ENCODE data around the gene PADI2. TPM values are rescaled to one million over a fixed set of nuclear protein-coding genes. Genes with fewer than 3 reads are reported as not detected.

PADI2 gene
- polyA plus RNA-seq, 1 donor (not counting 4 experiments of a cell fraction or from before 2014, with no cell fraction given), result 0.13 TPM

DNA sequence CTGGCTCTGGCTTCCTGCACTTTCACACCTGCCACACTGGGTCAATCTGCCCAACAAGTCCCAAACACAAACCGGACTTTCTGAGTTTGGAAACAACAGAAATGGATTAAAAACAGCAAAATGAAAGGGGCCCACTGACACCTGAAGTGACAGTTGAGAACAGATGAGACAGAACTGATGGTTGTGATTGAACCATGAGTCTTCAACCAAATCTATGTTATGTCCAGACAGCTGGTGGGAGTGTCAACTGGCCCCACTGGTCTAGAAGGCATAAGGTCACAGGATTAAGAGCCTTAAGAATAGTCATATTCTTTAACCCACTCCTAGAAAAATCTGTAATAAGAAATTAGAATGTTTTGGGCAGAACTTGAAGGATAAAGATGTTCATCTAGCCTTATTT is 94.5 kb downstream of the PADI2 start:
- Histone ChIP-seq H2AFZ (ENCODE audit: control insufficient read depth, low read length) (no peak overlapping the region), H4K20me1 (ENCODE audit: control insufficient read depth, extremely low read depth, insufficient read depth, low read length) (no peaks in the 10 kb centered on the region), H3K9me3 (ENCODE audit: control insufficient read depth, low read depth, low read length) (no peaks in the 10 kb centered on the region), H3K36me3 (ENCODE audit: control insufficient read depth in 2 of 2, extremely low read depth in 1 of 2, insufficient read depth in 2 of 2, low read length in 2 of 2) (peaks cover 42 to 51% of the 10 kb centered on the region in 2 experiments), H3K4me2 (ENCODE audit: control insufficient read depth, extremely low read depth, insufficient read depth, low read depth, low read length) (no peak overlapping the region), H3K79me2 (ENCODE audit: control insufficient read depth, insufficient read depth, low read length) (no peaks in the 10 kb centered on the region), H3K27me3 (ENCODE audit: control insufficient read depth, extremely low read depth, insufficient read depth, low read length) (no peaks in the 10 kb centered on the region), H3K4me3 (ENCODE audit: control insufficient read depth in 2 of 3, extremely low read depth in 1 of 3, insufficient read depth in 2 of 3, low read depth in 1 of 3, low read length in 3 of 3) (no peak overlapping the region), H3K9me1 (ENCODE audit: control insufficient read depth, extremely low read depth, insufficient read depth, low read length) (no peaks in the 10 kb centered on the region), H3K9ac (ENCODE audit: control insufficient read depth, extremely low read depth, insufficient read depth, low read length) (no peak overlapping the region), H3K27ac (ENCODE audit: control insufficient read depth, insufficient read depth, low read length) (no peak overlapping the region), H3K4me1 (ENCODE audit: control insufficient read depth, extremely low read depth, insufficient read depth, low read length) (no peaks in the 10 kb centered on the region)
- dilution Hi-C loops (cut with MboI; ENCODE audit: extremely low pct_ligation_motif_present, low sequenced_read_pairs), result no loop called here
- DNase-seq (ENCODE audit: low read depth, low spot score) (no peak), FAIRE-seq (no peak)
- TF ChIP-seq EZH2 (IDR thresholded peaks at IDR 0.05; ENCODE audit: low read length), result no peak
- TF ChIP-seq, protein P1, sequence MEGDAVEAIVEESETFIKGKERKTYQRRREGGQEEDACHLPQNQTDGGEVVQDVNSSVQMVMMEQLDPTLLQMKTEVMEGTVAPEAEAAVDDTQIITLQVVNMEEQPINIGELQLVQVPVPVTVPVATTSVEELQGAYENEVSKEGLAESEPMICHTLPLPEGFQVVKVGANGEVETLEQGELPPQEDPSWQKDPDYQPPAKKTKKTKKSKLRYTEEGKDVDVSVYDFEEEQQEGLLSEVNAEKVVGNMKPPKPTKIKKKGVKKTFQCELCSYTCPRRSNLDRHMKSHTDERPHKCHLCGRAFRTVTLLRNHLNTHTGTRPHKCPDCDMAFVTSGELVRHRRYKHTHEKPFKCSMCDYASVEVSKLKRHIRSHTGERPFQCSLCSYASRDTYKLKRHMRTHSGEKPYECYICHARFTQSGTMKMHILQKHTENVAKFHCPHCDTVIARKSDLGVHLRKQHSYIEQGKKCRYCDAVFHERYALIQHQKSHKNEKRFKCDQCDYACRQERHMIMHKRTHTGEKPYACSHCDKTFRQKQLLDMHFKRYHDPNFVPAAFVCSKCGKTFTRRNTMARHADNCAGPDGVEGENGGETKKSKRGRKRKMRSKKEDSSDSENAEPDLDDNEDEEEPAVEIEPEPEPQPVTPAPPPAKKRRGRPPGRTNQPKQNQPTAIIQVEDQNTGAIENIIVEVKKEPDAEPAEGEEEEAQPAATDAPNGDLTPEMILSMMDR (optimal IDR thresholded peaks at IDR 0.05 in 1 of 3, IDR thresholded peaks at IDR 0.05 in 1 of 3, conservative IDR thresholded peaks at IDR 0.05 in 1 of 3; ENCODE audit: extremely low read depth in 1 of 3, insufficient read depth in 2 of 3, low read length in 3 of 3), result no peak

DNA sequence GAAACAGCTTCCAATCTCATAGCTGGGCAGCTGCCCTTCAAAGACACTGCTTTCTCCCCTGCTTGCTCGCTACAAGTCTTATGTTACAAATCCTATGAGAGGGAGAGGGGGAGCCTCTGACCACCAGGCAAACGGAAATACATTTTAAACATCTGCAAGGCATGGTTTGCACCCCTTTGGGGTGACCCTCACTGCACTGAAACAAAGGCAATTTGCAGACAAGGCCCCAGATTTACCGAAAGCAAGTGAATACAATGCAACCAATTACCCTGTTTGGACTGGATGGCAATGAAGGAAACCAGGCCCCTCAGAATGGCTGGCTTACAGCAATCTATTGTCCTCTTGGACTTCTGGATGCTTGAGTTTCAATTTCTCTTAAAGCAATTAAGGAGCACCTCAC is 95.7 kb downstream of the PADI2 start:
- Histone ChIP-seq H3K9me3 (ENCODE audit: control insufficient read depth, low read depth, low read length) (no peaks in the 10 kb centered on the region), H2AFZ (ENCODE audit: control insufficient read depth, low read length) (no peak overlapping the region), H4K20me1 (ENCODE audit: control insufficient read depth, extremely low read depth, insufficient read depth, low read length) (no peaks in the 10 kb centered on the region), H3K79me2 (ENCODE audit: control insufficient read depth, insufficient read depth, low read length) (no peaks in the 10 kb centered on the region), H3K27me3 (ENCODE audit: control insufficient read depth, extremely low read depth, insufficient read depth, low read length) (no peaks in the 10 kb centered on the region), H3K4me1 (ENCODE audit: control insufficient read depth, extremely low read depth, insufficient read depth, low read length) (no peaks in the 10 kb centered on the region), H3K9me1 (ENCODE audit: control insufficient read depth, extremely low read depth, insufficient read depth, low read length) (no peaks in the 10 kb centered on the region), H3K4me3 (ENCODE audit: control insufficient read depth in 2 of 3, extremely low read depth in 1 of 3, insufficient read depth in 2 of 3, low read depth in 1 of 3, low read length in 3 of 3) (no peak overlapping the region), H3K36me3 (ENCODE audit: control insufficient read depth in 2 of 2, extremely low read depth in 1 of 2, insufficient read depth in 2 of 2, low read length in 2 of 2) (peaks cover 38 to 59% of the 10 kb centered on the region in 2 experiments), H3K4me2 (ENCODE audit: control insufficient read depth, extremely low read depth, insufficient read depth, low read depth, low read length) (no peak overlapping the region), H3K27ac (ENCODE audit: control insufficient read depth, insufficient read depth, low read length) (no peak overlapping the region), H3K9ac (ENCODE audit: control insufficient read depth, extremely low read depth, insufficient read depth, low read length) (no peak overlapping the region)
- dilution Hi-C loops (cut with MboI; ENCODE audit: extremely low pct_ligation_motif_present, low sequenced_read_pairs), result no loop called here
- DNase-seq (ENCODE audit: low read depth, low spot score) (no peak), FAIRE-seq (no peak)
- no peak for TF ChIP-seq EZH2 (IDR thresholded peaks at IDR 0.05; ENCODE audit: low read length)
- TF ChIP-seq, protein P1 (optimal IDR thresholded peaks at IDR 0.05 in 1 of 3, IDR thresholded peaks at IDR 0.05 in 1 of 3, conservative IDR thresholded peaks at IDR 0.05 in 1 of 3; ENCODE audit: extremely low read depth in 1 of 3, insufficient read depth in 2 of 3, low read length in 3 of 3), result no peak
